Keratinocyte (primary cell): ENCODE measurements around the gene HPSE2. TPM values are rescaled to one million over a fixed set of nuclear protein-coding genes. Genes with fewer than 3 reads are reported as not detected.

Experiments
- DNase-seq: peaks from one replicate; pipeline ENCODE4 v3.0.0-alpha.2; 2011; ENCODE audit warnings: low read depth, missing footprints, low spot score
- FAIRE-seq: peaks from 2 replicates; lab custom pipeline; 2011; peaks lifted over from hg19 to GRCh38; lab: Jason Lieb, UNC
- H2AFZ ChIP-seq: 2 replicates; pipeline ENCODE4 v1.6.0; 2012; ENCODE audit warnings: low read length, control low read depth, inconsistent platforms; ENCODE audit not compliant: control insufficient read depth
- H3K27ac ChIP-seq: 2 replicates; pipeline ENCODE4 v1.5.1; 2011; ENCODE audit warnings: low read length; ENCODE audit not compliant: control insufficient read depth, insufficient read depth
- H3K27me3 ChIP-seq: 3 replicates; pipeline ENCODE4 v1.6.0; 2011; ENCODE audit warnings: low read length; ENCODE audit not compliant: control insufficient read depth, insufficient read depth; ENCODE audit errors: extremely low read depth
- H3K36me3 ChIP-seq, 2 experiments: 2 replicates in 1 of 2; 3 replicates in 1 of 2; pipeline ENCODE4 v1.5.1; 2011; ENCODE audit warnings: low read length in 2 of 2, mild to moderate bottlenecking in 1 of 2; ENCODE audit not compliant: control insufficient read depth in 2 of 2, insufficient read depth in 2 of 2; ENCODE audit errors: extremely low read depth in 1 of 2
- H3K4me1 ChIP-seq: 3 replicates; pipeline ENCODE4 v1.5.1; 2011; ENCODE audit warnings: low read length; ENCODE audit not compliant: control insufficient read depth, insufficient read depth; ENCODE audit errors: extremely low read depth
- H3K4me2 ChIP-seq: 3 replicates; pipeline ENCODE4 v1.6.0; 2011; ENCODE audit warnings: low read depth, low read length; ENCODE audit not compliant: control insufficient read depth, insufficient read depth; ENCODE audit errors: extremely low read depth
- H3K4me3 ChIP-seq, 3 experiments: fragments of 200-600 bp in 1 of 3; sonication (generic) in 1 of 3; 2 replicates in 2 of 3; 3 replicates in 1 of 3; pipeline ENCODE4 v1.5.1; 2011 to 2016; ENCODE audit warnings: low read length in 3 of 3, mild to moderate bottlenecking in 3 of 3, control low read depth in 2 of 3, inconsistent platforms in 1 of 3, low read depth in 1 of 3, mixed read lengths in 1 of 3, mixed run types in 1 of 3, moderate library complexity in 1 of 3; ENCODE audit not compliant: control insufficient read depth in 2 of 3, insufficient read depth in 2 of 3; ENCODE audit errors: extremely low read depth in 1 of 3
- H3K79me2 ChIP-seq: 2 replicates; pipeline ENCODE4 v1.6.0; 2012; ENCODE audit warnings: low read length; ENCODE audit not compliant: control insufficient read depth, insufficient read depth
- H3K9ac ChIP-seq: 3 replicates; pipeline ENCODE4 v1.6.0; 2011; ENCODE audit warnings: low read length; ENCODE audit not compliant: control insufficient read depth, insufficient read depth; ENCODE audit errors: extremely low read depth
- H3K9me1 ChIP-seq: 3 replicates; pipeline ENCODE4 v1.6.0; 2011; ENCODE audit warnings: low read length; ENCODE audit not compliant: control insufficient read depth, insufficient read depth; ENCODE audit errors: extremely low read depth
- H3K9me3 ChIP-seq: 2 replicates; pipeline ENCODE4 v1.5.1; 2012; ENCODE audit warnings: low read depth, low read length; ENCODE audit not compliant: control insufficient read depth
- H4K20me1 ChIP-seq: 3 replicates; pipeline ENCODE4 v1.6.0; 2011; ENCODE audit warnings: low read length; ENCODE audit not compliant: control insufficient read depth, insufficient read depth; ENCODE audit errors: extremely low read depth
- EZH2 ChIP-seq: IDR thresholded peaks from one replicate; pipeline ENCODE4 v1.6.1; 2012; ENCODE audit warnings: inconsistent platforms, mild to moderate bottlenecking, low read length, moderate library complexity
- dilution Hi-C: fragments of 300-500 bp; cut with MboI; formaldehyde crosslinking; loops from one replicate; pipeline ENCODE4 v1.7.0; 2020; ENCODE audit warnings: low sequenced_read_pairs; ENCODE audit not compliant: extremely low pct_ligation_motif_present
- polyA plus RNA-seq, 5 experiments: library from polyadenylated mRNA; depleted of rRNA in 3 of 5; stranded (reverse) in 3 of 5; stranded (forward) in 1 of 5; unstranded in 1 of 5; fragments of >200 nt; gene quantifications; 1 replicate in 1 of 5; 2 replicates in 3 of 5; 3 replicates in 1 of 5; pipeline versions ENCODE4 v1.2.1 to v1.2.3, GENCODE V29; 2011 to 2012; ENCODE audit warnings: missing spikeins in 2 of 5, low read depth in 1 of 5, low replicate concordance in 1 of 5
- TF ChIP-seq, protein P1 (sequence below), 3 experiments: IDR thresholded peaks in 1 of 3; conservative IDR thresholded peaks in 1 of 3; optimal IDR thresholded peaks in 1 of 3; 2 replicates in 2 of 3; 3 replicates in 1 of 3; pipeline versions ENCODE3 to v1.5.1; 2011; ENCODE audit warnings: low read length in 3 of 3, mild to moderate bottlenecking in 3 of 3, moderate library complexity in 2 of 3, control low read depth in 1 of 3, inconsistent platforms in 1 of 3; ENCODE audit not compliant: insufficient read depth in 2 of 3; ENCODE audit errors: extremely low read depth in 1 of 3

Gene HPSE2
- polyA plus RNA-seq, 1 donor (not counting 4 experiments of a cell fraction or from before 2014, with no cell fraction given), result 0.01 TPM

- FAIRE-seq, result peak; percentile 75
- no peaks in the 10 kb centered on the region for H3K27me3 ChIP-seq
- H3K9me1 ChIP-seq, result no peaks in the 10 kb centered on the region
- no peaks in the 10 kb centered on the region for H3K9me3 ChIP-seq
- no peak overlapping the region for H3K9ac ChIP-seq
- no peak overlapping the region for H3K27ac ChIP-seq
- no peaks in the 10 kb centered on the region for H3K36me3 ChIP-seq
- peaks cover 7% of the 10 kb centered on the region for H3K4me1 ChIP-seq
- H2AFZ ChIP-seq, result no peak overlapping the region
- no peak overlapping the region for H3K4me2 ChIP-seq
- H3K79me2 ChIP-seq, result no peaks in the 10 kb centered on the region
- no peaks in the 10 kb centered on the region for H4K20me1 ChIP-seq
- dilution Hi-C loops, result no loop called here
- no peak overlapping the region for H3K4me3 ChIP-seq
- no peak for TF ChIP-seq EZH2
- TF ChIP-seq, protein P1, sequence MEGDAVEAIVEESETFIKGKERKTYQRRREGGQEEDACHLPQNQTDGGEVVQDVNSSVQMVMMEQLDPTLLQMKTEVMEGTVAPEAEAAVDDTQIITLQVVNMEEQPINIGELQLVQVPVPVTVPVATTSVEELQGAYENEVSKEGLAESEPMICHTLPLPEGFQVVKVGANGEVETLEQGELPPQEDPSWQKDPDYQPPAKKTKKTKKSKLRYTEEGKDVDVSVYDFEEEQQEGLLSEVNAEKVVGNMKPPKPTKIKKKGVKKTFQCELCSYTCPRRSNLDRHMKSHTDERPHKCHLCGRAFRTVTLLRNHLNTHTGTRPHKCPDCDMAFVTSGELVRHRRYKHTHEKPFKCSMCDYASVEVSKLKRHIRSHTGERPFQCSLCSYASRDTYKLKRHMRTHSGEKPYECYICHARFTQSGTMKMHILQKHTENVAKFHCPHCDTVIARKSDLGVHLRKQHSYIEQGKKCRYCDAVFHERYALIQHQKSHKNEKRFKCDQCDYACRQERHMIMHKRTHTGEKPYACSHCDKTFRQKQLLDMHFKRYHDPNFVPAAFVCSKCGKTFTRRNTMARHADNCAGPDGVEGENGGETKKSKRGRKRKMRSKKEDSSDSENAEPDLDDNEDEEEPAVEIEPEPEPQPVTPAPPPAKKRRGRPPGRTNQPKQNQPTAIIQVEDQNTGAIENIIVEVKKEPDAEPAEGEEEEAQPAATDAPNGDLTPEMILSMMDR (optimal IDR thresholded peaks at IDR 0.05 in 1 of 3, IDR thresholded peaks at IDR 0.05 in 1 of 3, conservative IDR thresholded peaks at IDR 0.05 in 1 of 3; ENCODE audit: extremely low read depth in 1 of 3, insufficient read depth in 2 of 3, low read length in 3 of 3), result no peak
- no peak for DNase-seq
These were observed 653.3 kb downstream of the HPSE2 start for GRCh38 chr10:98582363-98582762.

- no peaks in the 10 kb centered on the region for H3K79me2 ChIP-seq
- DNase-seq, result no peak
- dilution Hi-C loops, result no loop called here
- H2AFZ ChIP-seq, result no peak overlapping the region
- TF ChIP-seq EZH2, result no peak
- TF ChIP-seq, protein P1 (optimal IDR thresholded peaks at IDR 0.05 in 1 of 3, IDR thresholded peaks at IDR 0.05 in 1 of 3, conservative IDR thresholded peaks at IDR 0.05 in 1 of 3; ENCODE audit: extremely low read depth in 1 of 3, insufficient read depth in 2 of 3, low read length in 3 of 3), result peak in 2 of 3 experiments; percentile 15 to 16
- H3K27me3 ChIP-seq, result peaks cover 5% of the 10 kb centered on the region
- no peaks in the 10 kb centered on the region for H4K20me1 ChIP-seq
- H3K9me1 ChIP-seq, result no peaks in the 10 kb centered on the region
- H3K9me3 ChIP-seq, result no peaks in the 10 kb centered on the region
- H3K4me3 ChIP-seq, result no peak overlapping the region
- H3K36me3 ChIP-seq, result no peaks in the 10 kb centered on the region
- H3K9ac ChIP-seq, result no peak overlapping the region
- no peak overlapping the region for H3K27ac ChIP-seq
- peaks cover 3% of the 10 kb centered on the region for H3K4me1 ChIP-seq
- no peak overlapping the region for H3K4me2 ChIP-seq
- no peak for FAIRE-seq
These were observed 658.1 kb downstream of the HPSE2 start for GRCh38 chr10:98577578-98577977.
